ENCODE measurements around the gene CYB561D1.
A peak's percentile ranks its signal among the peaks of the same experiment; 100 is the strongest.

The CYB561D1 gene

DNA sequence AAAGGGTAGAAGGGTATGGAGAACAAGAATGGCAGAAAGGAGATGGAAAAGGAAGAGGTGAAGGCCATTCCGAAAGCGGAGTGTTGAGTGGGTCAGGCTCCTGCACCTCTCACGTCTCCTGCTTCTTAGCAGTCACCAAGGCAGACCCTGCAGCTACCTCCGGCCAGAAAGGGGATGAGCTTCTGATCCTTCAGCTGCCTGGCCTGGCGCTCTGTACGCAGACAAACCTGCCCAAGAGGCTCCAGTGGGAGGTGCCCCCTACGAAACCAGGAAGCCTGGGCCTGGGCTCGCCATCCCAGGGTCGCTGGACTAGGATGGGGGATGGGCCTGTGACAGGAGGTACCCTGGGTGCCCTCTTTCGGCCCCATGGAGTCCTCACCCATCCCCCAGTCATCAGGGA is 48.8 kb downstream of the CYB561D1 start:
- H3K9me3 Mint-ChIP-seq = no peaks in the 10 kb centered on the region
- TF ChIP-seq, protein P1, sequence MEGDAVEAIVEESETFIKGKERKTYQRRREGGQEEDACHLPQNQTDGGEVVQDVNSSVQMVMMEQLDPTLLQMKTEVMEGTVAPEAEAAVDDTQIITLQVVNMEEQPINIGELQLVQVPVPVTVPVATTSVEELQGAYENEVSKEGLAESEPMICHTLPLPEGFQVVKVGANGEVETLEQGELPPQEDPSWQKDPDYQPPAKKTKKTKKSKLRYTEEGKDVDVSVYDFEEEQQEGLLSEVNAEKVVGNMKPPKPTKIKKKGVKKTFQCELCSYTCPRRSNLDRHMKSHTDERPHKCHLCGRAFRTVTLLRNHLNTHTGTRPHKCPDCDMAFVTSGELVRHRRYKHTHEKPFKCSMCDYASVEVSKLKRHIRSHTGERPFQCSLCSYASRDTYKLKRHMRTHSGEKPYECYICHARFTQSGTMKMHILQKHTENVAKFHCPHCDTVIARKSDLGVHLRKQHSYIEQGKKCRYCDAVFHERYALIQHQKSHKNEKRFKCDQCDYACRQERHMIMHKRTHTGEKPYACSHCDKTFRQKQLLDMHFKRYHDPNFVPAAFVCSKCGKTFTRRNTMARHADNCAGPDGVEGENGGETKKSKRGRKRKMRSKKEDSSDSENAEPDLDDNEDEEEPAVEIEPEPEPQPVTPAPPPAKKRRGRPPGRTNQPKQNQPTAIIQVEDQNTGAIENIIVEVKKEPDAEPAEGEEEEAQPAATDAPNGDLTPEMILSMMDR (IDR thresholded peaks at IDR 0.05) = no peak
- no peak overlapping the region for H3K27ac Mint-ChIP-seq
- no peaks in the 10 kb centered on the region for H3K36me3 Mint-ChIP-seq (ENCODE audit: low read depth)
- peaks cover 28% of the 10 kb centered on the region for H3K4me1 Mint-ChIP-seq
- no peak for DNase-seq
- H3K4me3 Mint-ChIP-seq = no peak overlapping the region
- H3K27me3 Mint-ChIP-seq (ENCODE audit: low read depth, poor library complexity) = peaks cover 46% of the 10 kb centered on the region

GRCh38 chr1:109543283-109543987 is 49.5 kb downstream of the CYB561D1 start:
- Mint-ChIP-seq H3K9me3 (no peaks in the 10 kb centered on the region), H3K4me3 (no peak overlapping the region)

DNA sequence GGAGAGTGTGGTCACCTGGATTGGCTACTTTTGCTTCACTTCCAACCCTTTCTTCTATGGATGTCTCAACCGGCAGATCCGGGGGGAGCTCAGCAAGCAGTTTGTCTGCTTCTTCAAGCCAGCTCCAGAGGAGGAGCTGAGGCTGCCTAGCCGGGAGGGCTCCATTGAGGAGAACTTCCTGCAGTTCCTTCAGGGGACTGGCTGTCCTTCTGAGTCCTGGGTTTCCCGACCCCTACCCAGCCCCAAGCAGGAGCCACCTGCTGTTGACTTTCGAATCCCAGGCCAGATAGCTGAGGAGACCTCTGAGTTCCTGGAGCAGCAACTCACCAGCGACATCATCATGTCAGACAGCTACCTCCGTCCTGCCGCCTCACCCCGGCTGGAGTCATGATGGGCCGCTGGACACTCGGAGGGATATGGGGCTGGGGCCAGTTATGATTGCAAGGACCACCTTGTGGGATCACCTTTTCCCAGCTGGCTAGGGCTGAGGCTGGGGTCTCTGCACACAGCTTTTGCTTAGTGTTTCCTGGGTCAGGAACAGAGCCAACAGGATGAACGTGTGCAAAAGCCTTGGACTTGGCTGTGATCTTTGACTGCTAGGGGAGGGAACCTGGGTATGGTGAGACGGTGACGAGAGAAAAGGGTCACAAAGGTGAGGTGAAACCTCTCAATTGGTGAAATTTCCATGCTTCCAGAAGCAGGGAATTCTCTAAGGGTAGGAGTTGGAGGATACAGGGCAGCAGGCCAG is 50.3 kb downstream of the CYB561D1 start:
- Mint-ChIP-seq H3K36me3 (ENCODE audit: low read depth) (no peaks in the 10 kb centered on the region), H3K27ac (no peak overlapping the region), H3K4me3 (no peak overlapping the region), H3K9me3 (no peaks in the 10 kb centered on the region), H3K27me3 (ENCODE audit: low read depth, poor library complexity) (peaks cover 38% of the 10 kb centered on the region), H3K4me1 (peaks cover 35% of the 10 kb centered on the region)
- DNase-seq = no peak
- TF ChIP-seq, protein P1 (IDR thresholded peaks at IDR 0.05) = no peak

More at GRCh38 chr1:109543283-109543987, 49.5 kb downstream of the CYB561D1 start:
- H3K36me3 Mint-ChIP-seq (ENCODE audit: low read depth) = no peaks in the 10 kb centered on the region
- peaks cover 30% of the 10 kb centered on the region for H3K4me1 Mint-ChIP-seq
- TF ChIP-seq, protein P1 (IDR thresholded peaks at IDR 0.05) = no peak
- H3K27ac Mint-ChIP-seq = no peak overlapping the region
- no peak for DNase-seq
- peaks cover 43% of the 10 kb centered on the region for H3K27me3 Mint-ChIP-seq (ENCODE audit: low read depth, poor library complexity)

DNA sequence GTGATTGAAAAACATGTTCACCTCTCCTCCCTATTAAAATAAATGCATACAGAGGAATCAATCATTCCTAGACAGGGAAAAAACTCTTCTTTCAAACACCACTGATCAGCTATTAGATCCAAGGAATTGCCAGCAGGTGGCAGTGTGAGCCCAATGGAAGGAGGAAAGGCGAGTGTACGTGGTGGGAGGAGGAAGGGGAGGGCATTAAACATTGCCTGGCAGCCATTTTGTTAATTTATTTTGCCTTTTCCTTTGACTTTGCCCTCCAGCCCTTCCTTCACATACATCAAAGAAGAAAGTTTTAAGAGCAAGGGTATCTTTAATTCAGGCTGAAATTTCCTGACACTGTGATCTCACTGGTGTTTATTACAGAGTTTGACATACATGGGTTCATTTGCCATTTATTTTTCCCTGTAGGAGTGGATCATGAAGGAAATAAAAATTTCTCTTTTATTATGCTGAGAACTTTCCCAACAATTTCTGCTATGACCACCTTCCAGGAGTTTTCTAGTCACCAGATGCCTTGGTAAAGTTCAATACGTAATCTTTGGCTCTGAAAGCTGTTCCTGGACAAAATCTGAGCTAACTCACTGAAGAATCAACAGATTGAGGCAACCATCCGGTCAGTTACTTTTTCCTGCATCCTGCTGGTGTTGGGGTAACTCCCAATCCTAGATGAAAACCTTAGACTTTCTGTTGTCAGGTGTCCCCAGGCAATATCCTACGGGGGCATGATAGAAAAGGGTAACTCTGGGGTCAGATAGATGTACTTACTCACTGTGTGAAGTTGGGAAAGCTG is 52.6 kb downstream of the CYB561D1 start:
- peaks cover 41% of the 10 kb centered on the region for H3K4me1 Mint-ChIP-seq
- peak; percentile 91 for DNase-seq
- peak overlapping the region; percentile 18 for H3K27ac Mint-ChIP-seq
- peak overlapping the region; percentile 96 for H3K4me3 Mint-ChIP-seq
- H3K9me3 Mint-ChIP-seq = no peaks in the 10 kb centered on the region
- TF ChIP-seq, protein P1 (IDR thresholded peaks at IDR 0.05) = peak; percentile 87
- H3K27me3 Mint-ChIP-seq (ENCODE audit: low read depth, poor library complexity) = peaks cover 22% of the 10 kb centered on the region
- H3K36me3 Mint-ChIP-seq (ENCODE audit: low read depth) = peaks cover 2% of the 10 kb centered on the region

DNA sequence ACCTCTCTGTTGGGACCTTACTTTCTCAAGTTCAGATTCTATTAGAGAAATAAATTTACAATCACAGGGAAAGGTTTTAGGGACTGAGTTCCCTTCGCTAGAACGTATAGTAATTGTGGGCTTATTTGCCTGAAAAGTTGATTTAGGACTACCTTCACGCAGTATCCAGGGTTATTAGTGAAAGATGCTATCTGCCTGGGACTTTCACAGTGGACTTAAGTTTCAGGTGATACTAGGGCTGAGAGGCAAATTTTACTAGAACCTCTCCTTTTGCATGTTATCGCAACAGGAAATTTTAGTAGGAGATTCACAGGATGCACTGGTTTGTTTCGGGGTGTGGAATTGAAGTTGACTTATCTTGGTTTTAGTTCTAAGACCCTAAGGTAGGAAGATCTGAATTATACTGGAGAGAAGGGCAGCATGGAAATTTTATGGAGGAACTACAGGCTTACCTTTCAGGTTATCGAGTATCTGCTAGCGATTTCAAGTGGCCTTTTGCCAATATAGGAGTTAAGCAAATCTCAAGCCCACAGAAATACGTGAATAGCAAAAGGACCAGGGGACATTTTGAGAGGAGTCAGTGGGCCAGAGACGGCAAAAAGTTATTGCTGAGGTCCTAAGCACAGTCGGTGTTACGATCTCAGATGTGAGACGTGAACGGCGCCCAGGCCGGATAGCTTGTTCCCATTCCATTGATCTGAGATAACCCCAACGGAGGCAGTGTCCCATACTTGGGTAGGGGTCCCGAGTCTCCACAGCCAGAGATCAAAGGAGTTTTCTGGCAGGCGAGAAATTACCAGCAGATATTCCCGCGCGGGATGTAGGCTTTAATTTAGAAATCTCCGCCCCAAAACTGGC is 53.8 kb downstream of the CYB561D1 start:
- H3K4me1 Mint-ChIP-seq = peaks cover 41% of the 10 kb centered on the region
- peak overlapping the region; percentile 96 for H3K4me3 Mint-ChIP-seq
- H3K27ac Mint-ChIP-seq = peak overlapping the region; percentile 98
- peaks cover 16% of the 10 kb centered on the region for H3K27me3 Mint-ChIP-seq (ENCODE audit: low read depth, poor library complexity)
- TF ChIP-seq, protein P1 (IDR thresholded peaks at IDR 0.05) = no peak
- peak; percentile 21 for DNase-seq
- peaks cover 4% of the 10 kb centered on the region for H3K36me3 Mint-ChIP-seq (ENCODE audit: low read depth)
- no peaks in the 10 kb centered on the region for H3K9me3 Mint-ChIP-seq
